Ishikawa (cell line): ENCODE data around the gene APOC4.

Experiments
- EGR1 ChIP-seq: IDR thresholded peaks from 2 replicates; pipeline ENCODE4 v1.6.1; 2012
- EP300 ChIP-seq: IDR thresholded peaks from 2 replicates; pipeline ENCODE4 v1.6.1; 2012; ENCODE audit warnings: borderline replicate concordance
- FOXM1 ChIP-seq: IDR thresholded peaks from 2 replicates; pipeline ENCODE4 v1.6.1; 2012; ENCODE audit warnings: low read depth, borderline replicate concordance
- MAX ChIP-seq: IDR thresholded peaks from 2 replicates; pipeline ENCODE4 v1.6.1; 2012
- NFIC ChIP-seq: IDR thresholded peaks from 2 replicates; pipeline ENCODE4 v1.6.1; 2012
- RAD21 ChIP-seq: IDR thresholded peaks from 2 replicates; pipeline ENCODE4 v1.6.1; 2012; ENCODE audit warnings: low read depth
- TCF12 ChIP-seq: IDR thresholded peaks from 2 replicates; pipeline ENCODE4 v1.6.1; 2012; ENCODE audit warnings: low read depth
- USF1 ChIP-seq: IDR thresholded peaks from 2 replicates; pipeline ENCODE4 v1.6.1; 2012
- YY1 ChIP-seq: IDR thresholded peaks from 2 replicates; pipeline ENCODE4 v1.6.1; 2012; ENCODE audit warnings: low read depth

- TF ChIP-seq MAX: no peak
- no peak for TF ChIP-seq USF1
- no peak for TF ChIP-seq RAD21
- TF ChIP-seq EGR1: no peak
- TF ChIP-seq YY1: no peak
- no peak for TF ChIP-seq NFIC
- TF ChIP-seq TCF12: no peak
- no peak for TF ChIP-seq FOXM1
- no peak for TF ChIP-seq EP300
These were observed 17.7 kb downstream of the APOC4 start for GRCh38 chr19:44959691-44960090.
